Right lobe of liver (tissue), 6 donors: ENCODE results near the gene NPRL2. TPM values are rescaled to one million over a fixed set of nuclear protein-coding genes. Genes with fewer than 3 reads are reported as not detected.
A peak's percentile ranks its signal among the peaks of the same experiment; 100 is the strongest.

Experiments
- ATAC-seq, 4 donors: fragments of 200-7000 bp; cut with Tn5 transposase; one replicate each; pipeline ENCODE4 v1.9.1; 2020; ENCODE audit warnings: mild to moderate bottlenecking in 4 of 4, moderate library complexity in 4 of 4
- DNase-seq, 3 donors: peaks; one replicate each; pipeline ENCODE4 v3.0.0-alpha.2; 2020
- H3K27ac ChIP-seq, 3 donors: fragments of 200-600 bp; one replicate each; pipeline ENCODE4 v1.8.0; 2022
- H3K27me3 ChIP-seq, 2 donors: fragments of 200-600 bp; one replicate each; pipeline ENCODE4 v1.8.0; 2022
- H3K36me3 ChIP-seq, 4 donors: fragments of 200-600 bp; sonication (generic) in 1 of 4; one replicate each; pipeline versions ENCODE4 v1.5.1 to v1.8.0; 2017 to 2022; ENCODE audit warnings: control low read depth in 1 of 4
- H3K4me1 ChIP-seq, 4 donors: fragments of 200-600 bp; sonication (generic) in 1 of 4; one replicate each; pipeline versions ENCODE4 v1.5.1 to v1.8.0; 2017 to 2022; ENCODE audit warnings: control low read depth in 1 of 4
- H3K4me3 ChIP-seq, 3 donors: fragments of 200-600 bp; one replicate each; pipeline ENCODE4 v1.8.0; 2022
- H3K9me3 ChIP-seq, 4 donors: fragments of 200-600 bp; sonication (generic) in 1 of 4; one replicate each; pipeline versions ENCODE4 v1.5.1 to v1.8.0; 2017 to 2022; ENCODE audit warnings: control low read depth in 1 of 4
- POLR2A ChIP-seq: fragments of 450-650 bp; IDR thresholded peaks from one replicate; pipeline ENCODE4 v1.6.1; 2017; ENCODE audit warnings: antibody characterized with exemption, mild to moderate bottlenecking
- WGBS: methylation state at CpG from one replicate; pipeline ENCODE4 v1.1.6; 2018; ENCODE audit warnings: low coverage, low lambda C conversion rate; ENCODE audit not compliant: insufficient coverage; ENCODE audit errors: missing lambda C conversion rate; 5-methylcytosine and 5-hydroxymethylcytosine counted together
- intact Hi-C, 2 donors: fragments of 100-400 bp; cut with DNase I; formaldehyde crosslinking; loops; one replicate each; pipeline versions ENCODE4 v1.11.2 to v1.14.1; 2022
- total RNA-seq, 6 experiments: library from RNA; depleted of rRNA in 2 of 6; stranded (reverse); fragments of >200 nt in 2 of 6; fragmentation: NEBNext Ultra II Directional in 3 of 6; extraction: Animal tissue kit (Norgen Biotek cat#: 25700) in 3 of 6; gene quantifications; one replicate each; pipeline versions ENCODE4 v1.1.0 to v1.2.4, GENCODE V29; 2016 to 2023
- TF ChIP-seq, protein P1 (sequence below), 4 donors: fragments of 200-600 bp in 3 of 4; fragments of 450-650 bp in 1 of 4; IDR thresholded peaks; one replicate each; pipeline versions ENCODE4 v1.5.1 to v1.8.0; 2016 to 2022; ENCODE audit warnings: antibody characterized with exemption in 4 of 4, mild to moderate bottlenecking in 2 of 4
- donor health status: DM: no; HTN: yes; CAD: no.
- donor health status: DM: no; HTN: no; CAD: no.
- donor health status: DM: no; HTN: no; CAD: no.
- donor health status: DM: no; HTN: yes; CAD: no.
- donor health status: DM: no; HTN: yes; CAD: no.

NPRL2 gene
- total RNA-seq, 6 experiments from 2014 or later: 10.6 to 18.3 (median 14.4) TPM

DNA sequence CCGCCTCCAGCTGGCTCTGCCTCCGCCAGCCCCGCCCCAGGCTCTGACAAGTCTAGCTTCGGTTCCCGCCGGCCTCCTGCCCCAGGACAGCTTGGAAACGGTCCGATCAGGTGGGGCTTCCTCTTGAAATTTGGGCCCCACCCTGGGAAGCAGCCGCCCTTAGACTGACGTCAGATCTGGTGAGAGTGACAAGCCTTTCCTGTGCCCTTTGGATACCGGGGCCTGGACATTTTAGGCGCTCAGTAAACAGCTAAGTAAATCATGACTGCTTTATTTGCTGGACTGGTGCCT, 51.0 kb downstream of the NPRL2 start:
- DNase-seq: no peak
- Histone ChIP-seq H3K4me1 (peaks cover 0 to 26% (median 14%) of the 10 kb centered on the region in 4 donors), H3K27ac (peak overlapping the region; percentile 78 to 96 (median 86)), H3K36me3 (no peaks in the 10 kb centered on the region), H3K9me3 (no peaks in the 10 kb centered on the region), H3K27me3 (no peaks in the 10 kb centered on the region), H3K4me3 (peak overlapping the region; percentile 4 to 25 (median 23))
- ATAC-seq: no peak
- TF ChIP-seq POLR2A: no peak
- TF ChIP-seq, protein P1, sequence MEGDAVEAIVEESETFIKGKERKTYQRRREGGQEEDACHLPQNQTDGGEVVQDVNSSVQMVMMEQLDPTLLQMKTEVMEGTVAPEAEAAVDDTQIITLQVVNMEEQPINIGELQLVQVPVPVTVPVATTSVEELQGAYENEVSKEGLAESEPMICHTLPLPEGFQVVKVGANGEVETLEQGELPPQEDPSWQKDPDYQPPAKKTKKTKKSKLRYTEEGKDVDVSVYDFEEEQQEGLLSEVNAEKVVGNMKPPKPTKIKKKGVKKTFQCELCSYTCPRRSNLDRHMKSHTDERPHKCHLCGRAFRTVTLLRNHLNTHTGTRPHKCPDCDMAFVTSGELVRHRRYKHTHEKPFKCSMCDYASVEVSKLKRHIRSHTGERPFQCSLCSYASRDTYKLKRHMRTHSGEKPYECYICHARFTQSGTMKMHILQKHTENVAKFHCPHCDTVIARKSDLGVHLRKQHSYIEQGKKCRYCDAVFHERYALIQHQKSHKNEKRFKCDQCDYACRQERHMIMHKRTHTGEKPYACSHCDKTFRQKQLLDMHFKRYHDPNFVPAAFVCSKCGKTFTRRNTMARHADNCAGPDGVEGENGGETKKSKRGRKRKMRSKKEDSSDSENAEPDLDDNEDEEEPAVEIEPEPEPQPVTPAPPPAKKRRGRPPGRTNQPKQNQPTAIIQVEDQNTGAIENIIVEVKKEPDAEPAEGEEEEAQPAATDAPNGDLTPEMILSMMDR (IDR thresholded peaks at IDR 0.05): no peak
- intact Hi-C loops: no loop called here
- WGBS: 0% methylated on average over 11 of the region's 12 CpGs

DNA sequence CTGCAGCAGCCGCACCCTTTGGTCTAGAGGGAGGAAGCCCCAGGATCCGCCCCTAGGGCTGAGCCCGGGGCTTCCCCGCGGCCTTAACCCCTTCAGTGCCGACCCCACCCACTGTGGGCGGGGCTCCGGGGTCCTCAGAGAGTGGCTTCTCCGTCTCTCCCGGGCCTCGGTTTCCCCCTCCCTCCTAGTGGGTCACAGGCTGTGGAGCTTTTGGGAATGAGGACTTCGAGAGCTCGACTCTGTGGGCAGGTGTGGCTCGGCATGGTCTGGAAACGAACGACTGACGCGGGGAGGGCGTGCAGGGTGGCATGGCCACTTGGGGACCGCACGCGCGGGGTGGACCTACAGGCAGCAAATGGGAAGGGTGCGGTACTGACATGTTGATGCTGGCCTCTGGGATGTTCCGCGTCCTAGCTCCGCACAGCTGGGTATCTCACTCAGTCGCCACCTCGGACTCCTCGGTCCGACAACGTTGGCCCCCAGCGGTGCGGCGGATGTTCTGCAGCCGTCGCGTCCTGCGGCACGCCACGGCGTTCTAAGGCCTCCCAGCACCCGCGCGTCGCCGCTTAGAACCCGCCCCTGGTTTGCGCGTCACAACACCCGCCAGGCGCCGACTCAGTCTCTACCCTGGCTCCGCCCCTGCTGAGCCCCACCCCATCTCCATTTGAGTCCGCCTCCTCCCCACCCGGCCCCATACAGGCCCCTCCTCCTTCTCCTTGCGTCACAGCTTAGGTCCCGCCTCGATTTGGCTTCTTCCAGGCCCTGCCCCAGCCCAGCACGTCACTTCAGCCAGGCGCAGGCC, 51.5 kb downstream of the NPRL2 start, which contains the start of the genes HYAL3 and NAA80:
Gene HYAL3, minus strand, starts transcription at position 570 of the 802 bp plus-strand sequence. CDS start 3,803 bp downstream, outside the sequence.
Gene NAA80, minus strand, starts transcription at position 570 of the 802 bp plus-strand sequence. CDS start 1,942 bp downstream, outside the sequence.
- 0% methylated on average over 25 of the region's 61 CpGs for WGBS

DNA sequence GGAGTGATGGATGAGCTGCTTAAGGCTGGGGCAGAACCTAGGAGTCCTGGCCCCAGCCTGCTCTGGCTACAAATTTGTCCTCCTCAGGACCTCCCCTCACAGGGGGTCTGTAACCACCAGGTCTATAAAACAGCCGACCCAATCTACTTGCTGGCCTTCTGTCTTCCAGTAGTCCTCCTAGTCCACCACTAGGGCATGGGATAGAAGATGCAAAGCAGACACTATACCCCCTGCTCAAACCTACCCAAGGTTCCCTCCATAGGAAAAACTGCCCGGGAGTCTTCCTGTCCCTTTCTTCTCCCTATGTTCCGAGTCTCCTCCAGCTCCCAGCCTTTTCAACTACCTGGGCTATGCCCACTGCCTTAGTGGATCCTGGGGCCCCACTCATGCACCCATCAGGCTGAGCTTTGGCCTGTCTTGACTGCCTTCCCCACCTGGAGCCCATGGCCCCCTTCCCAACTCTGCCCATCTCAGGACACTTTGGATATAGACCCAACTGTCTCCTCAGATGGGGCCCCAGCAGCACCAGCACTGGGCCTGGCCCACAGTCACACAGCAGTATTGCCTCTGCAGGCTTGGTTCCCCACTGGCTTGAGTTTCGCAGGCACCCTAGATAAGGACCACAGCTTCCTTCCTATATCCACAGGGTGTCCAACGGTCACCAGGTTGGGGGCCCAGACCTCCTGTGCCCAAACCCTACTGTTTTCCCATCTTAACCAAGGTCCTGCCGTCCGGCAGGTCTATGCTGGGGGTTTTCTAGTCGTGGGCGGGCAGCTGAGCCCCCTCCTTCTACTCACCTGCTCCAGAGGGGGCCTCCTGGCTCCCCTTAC, 52.5 kb downstream of the NPRL2 start:
- H3K4me1 ChIP-seq: peaks cover 0 to 30% (median 12%) of the 10 kb centered on the region in 4 donors
- H3K4me3 ChIP-seq: peak overlapping the region; percentile 56 to 62 (median 61)
- H3K9me3 ChIP-seq: no peaks in the 10 kb centered on the region
- DNase-seq: peak in 1 of 3 donors; percentile 33
- ATAC-seq: no peak
- TF ChIP-seq, protein P1 (IDR thresholded peaks at IDR 0.05): no peak
- TF ChIP-seq POLR2A: no peak
- no peaks in the 10 kb centered on the region for H3K36me3 ChIP-seq
- H3K27me3 ChIP-seq: no peaks in the 10 kb centered on the region
- H3K27ac ChIP-seq: peak overlapping the region in 2 of 3 donors; percentile 84 to 88
- 65% methylated on average over 4 of the region's 9 CpGs for WGBS
- intact Hi-C loops: no loop called here

More for the DNA sequence above, 51.5 kb downstream of the NPRL2 start, which contains the start of the genes HYAL3 and NAA80:
- Histone ChIP-seq H3K4me1 (peaks cover 0 to 26% (median 14%) of the 10 kb centered on the region in 4 donors), H3K27ac (peak within 1 kb of the TSS; percentile 84 to 96 (median 86)), H3K27me3 (no peaks in the 10 kb centered on the region), H3K4me3 (peak within 1 kb of the TSS; percentile 56 to 62 (median 61)), H3K36me3 (no peaks in the 10 kb centered on the region), H3K9me3 (no peaks in the 10 kb centered on the region)
- intact Hi-C loops: no loop called here
- TF ChIP-seq, protein P1 (IDR thresholded peaks at IDR 0.05): peak; percentile 21 to 44 (median 34)
- peak; percentile 97 for TF ChIP-seq POLR2A
- DNase-seq (peak; percentile 100), ATAC-seq (peak; percentile 70 to 83 (median 77))

DNA sequence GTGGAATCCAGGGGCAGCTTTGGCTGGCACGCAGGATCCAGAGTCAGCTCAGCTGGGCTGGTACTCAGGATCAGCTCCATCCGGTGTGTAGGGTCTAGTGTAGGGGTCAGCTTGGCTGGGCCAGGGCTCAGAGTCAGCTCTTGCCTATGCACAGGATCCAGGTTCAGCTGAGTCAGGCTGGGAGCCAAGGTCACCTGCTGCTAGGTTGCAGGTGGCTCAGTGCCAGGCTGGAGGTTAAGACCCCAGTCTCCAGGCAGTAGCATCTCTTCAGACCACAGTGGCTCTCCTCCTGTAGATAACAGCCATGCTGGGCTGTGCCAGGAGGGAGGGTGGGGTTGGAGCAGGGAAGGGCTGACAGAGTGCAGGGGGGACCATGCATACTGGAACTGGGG, 53.2 kb downstream of the NPRL2 start:
- H3K9me3 ChIP-seq: no peaks in the 10 kb centered on the region
- H3K27me3 ChIP-seq: no peaks in the 10 kb centered on the region
- TF ChIP-seq POLR2A: no peak
- TF ChIP-seq, protein P1 (IDR thresholded peaks at IDR 0.05): no peak
- intact Hi-C loops: no loop called here
- ATAC-seq: no peak
- H3K4me3 ChIP-seq: no peak overlapping the region
- H3K36me3 ChIP-seq: no peaks in the 10 kb centered on the region
- DNase-seq: peak in 1 of 3 donors; percentile 52
- H3K27ac ChIP-seq: no peak overlapping the region
- WGBS: no CpG with 5 or more reads among the region's 2 CpGs
- peaks cover 0 to 35% (median 12%) of the 10 kb centered on the region in 4 donors for H3K4me1 ChIP-seq

Other genes starting within 250 kb of the NPRL2 start
- 1 to 10 TPM; 1.2 to 5.9 (median 4.2) TPM for gene SEMA3F, start 195.5 kb downstream of the NPRL2 start, total RNA-seq
- under 1 TPM in 1 of 6 experiments, not detected in 5; 0.07 TPM for gene GNAT1, start 159.2 kb downstream of the NPRL2 start, total RNA-seq
- gene SLC38A3, start 145.5 kb downstream of the NPRL2 start, total RNA-seq: 100 to 1,000 TPM in 4 of 6 experiments, 10 to 100 TPM in 2; 77.7 to 311 (median 190) TPM
- 100 to 1,000 TPM in 2 of 6 experiments, 10 to 100 TPM in 4; 73.3 to 125 (median 98.7) TPM for gene GNAI2, start 114.6 kb downstream of the NPRL2 start, total RNA-seq
- 1 to 10 TPM; 1.7 to 4.5 (median 2.6) TPM for gene SEMA3B, start 81.6 kb downstream of the NPRL2 start, total RNA-seq
- gene LSMEM2, start 71.7 kb downstream of the NPRL2 start, total RNA-seq: not detected
- 10 to 100 TPM; 40.8 to 71.0 (median 56.3) TPM for gene IFRD2, start 58.3 kb downstream of the NPRL2 start, total RNA-seq
- 1 to 10 TPM; 1.8 to 7.5 (median 3.1) TPM for gene HYAL3, start 51.4 kb downstream of the NPRL2 start, total RNA-seq
- gene NAA80, start 51.4 kb downstream of the NPRL2 start, total RNA-seq: 1 to 10 TPM; 2.5 to 6.2 (median 3.5) TPM
- gene HYAL1, start 47.2 kb downstream of the NPRL2 start, total RNA-seq: 100 to 1,000 TPM in 4 of 6 experiments, 10 to 100 TPM in 2; 90.6 to 157 (median 136) TPM
- 10 to 100 TPM; 13.0 to 41.6 (median 21.2) TPM for gene HYAL2, start 28.0 kb downstream of the NPRL2 start, total RNA-seq
- 10 to 100 TPM in 5 of 6 experiments, 1 to 10 TPM in 1; 9.7 to 36.9 (median 12.5) TPM for gene TUSC2, start 22.6 kb downstream of the NPRL2 start, total RNA-seq
- 10 to 100 TPM in 3 of 6 experiments, 1 to 10 TPM in 3; 5.2 to 17.8 (median 9.1) TPM for gene RASSF1, start 9.9 kb downstream of the NPRL2 start, total RNA-seq
- under 1 TPM; 0.25 to 0.70 (median 0.46) TPM for gene ZMYND10, start 5.0 kb downstream of the NPRL2 start, total RNA-seq
- 10 to 100 TPM; 14.3 to 29.4 (median 20.7) TPM for gene CYB561D2, start 87 bp upstream of the NPRL2 start, total RNA-seq
- gene TMEM115, start 8.7 kb upstream of the NPRL2 start, total RNA-seq: 10 to 100 TPM; 15.0 to 30.9 (median 19.2) TPM
- gene CACNA2D2, start 152.9 kb upstream of the NPRL2 start, total RNA-seq: under 1 TPM in 5 of 6 experiments, not detected in 1; 0.06 to 0.39 (median 0.26) TPM
- 1 to 10 TPM; 2.0 to 7.8 (median 2.8) TPM for gene C3orf18, start 217.0 kb upstream of the NPRL2 start, total RNA-seq
- gene HEMK1, start 218.7 kb upstream of the NPRL2 start, total RNA-seq: 10 to 100 TPM; 10.5 to 19.4 (median 14.0) TPM